ENCODE data around the gene ACSM2A.

DNA sequence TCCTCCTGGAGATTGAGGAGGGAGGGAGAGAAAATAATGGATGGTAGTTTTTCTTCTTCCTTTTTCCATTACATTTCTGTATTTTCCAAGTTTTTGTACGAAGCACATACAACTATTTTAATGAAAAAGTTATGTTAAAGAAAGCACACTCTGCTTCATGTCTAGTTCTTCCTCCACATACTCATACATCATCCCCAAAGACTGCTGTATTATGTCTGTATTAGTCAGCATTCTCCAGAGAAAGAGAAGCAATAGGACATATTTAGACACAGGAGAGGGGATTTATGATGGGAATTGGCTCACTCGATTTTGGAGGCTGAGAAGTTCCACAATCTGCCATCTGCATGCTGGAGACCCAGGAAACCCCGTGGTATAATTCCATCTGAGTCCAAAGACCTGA is 10.1 kb upstream of the ACSM2A start:
- no peak for TF ChIP-seq POLR2A (IDR thresholded peaks at IDR 0.05)
- TF ChIP-seq, protein P1, sequence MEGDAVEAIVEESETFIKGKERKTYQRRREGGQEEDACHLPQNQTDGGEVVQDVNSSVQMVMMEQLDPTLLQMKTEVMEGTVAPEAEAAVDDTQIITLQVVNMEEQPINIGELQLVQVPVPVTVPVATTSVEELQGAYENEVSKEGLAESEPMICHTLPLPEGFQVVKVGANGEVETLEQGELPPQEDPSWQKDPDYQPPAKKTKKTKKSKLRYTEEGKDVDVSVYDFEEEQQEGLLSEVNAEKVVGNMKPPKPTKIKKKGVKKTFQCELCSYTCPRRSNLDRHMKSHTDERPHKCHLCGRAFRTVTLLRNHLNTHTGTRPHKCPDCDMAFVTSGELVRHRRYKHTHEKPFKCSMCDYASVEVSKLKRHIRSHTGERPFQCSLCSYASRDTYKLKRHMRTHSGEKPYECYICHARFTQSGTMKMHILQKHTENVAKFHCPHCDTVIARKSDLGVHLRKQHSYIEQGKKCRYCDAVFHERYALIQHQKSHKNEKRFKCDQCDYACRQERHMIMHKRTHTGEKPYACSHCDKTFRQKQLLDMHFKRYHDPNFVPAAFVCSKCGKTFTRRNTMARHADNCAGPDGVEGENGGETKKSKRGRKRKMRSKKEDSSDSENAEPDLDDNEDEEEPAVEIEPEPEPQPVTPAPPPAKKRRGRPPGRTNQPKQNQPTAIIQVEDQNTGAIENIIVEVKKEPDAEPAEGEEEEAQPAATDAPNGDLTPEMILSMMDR (IDR thresholded peaks at IDR 0.05): no peak
